HCT116 (cell line): Measurements from ENCODE around the gene KRT73. TPM values are rescaled to one million over a fixed set of nuclear protein-coding genes. Genes with fewer than 3 reads are reported as not detected.

Experiments
- ATAC-seq: fragments of 200-7000 bp; cut with Tn5 transposase; 2 replicates; pipeline ENCODE4 v1.9.1; 2020; ENCODE audit warnings: mild to moderate bottlenecking, moderate library complexity
- BruUV-seq: library from RNA; stranded (reverse); fragments of 400-500 nt; replicated peaks from 2 replicates; lab custom pipeline; 2021; lab: Mats Ljungman, UMichigan
- CTCF ChIA-PET: fragments of 300-600 bp; sonication (Branson Sonifier 250); formaldehyde crosslinking; loops from one replicate; lab custom pipeline; 2021; ENCODE audit warnings: antibody characterized with exemption; lab: Charles Lee
- POLR2A ChIA-PET: fragments of 300-600, 350-600 bp; sonication (Branson Sonifier 250); formaldehyde crosslinking; loops from one replicate; lab custom pipeline; 2021; ENCODE audit warnings: antibody characterized with exemption; lab: Charles Lee
- RAD21 ChIA-PET, 2 experiments: fragments of 300-600 bp; sonication (Branson Sonifier 250); formaldehyde crosslinking; loops; one replicate each; lab custom pipeline; 2023; ENCODE audit warnings: low total read pairs in 2 of 2; ENCODE audit not compliant: uncharacterized antibody in 2 of 2, unreplicated experiment in 2 of 2, low non-redundant PET in 1 of 2; lab: Charles Lee
- DNase-seq: peaks from one replicate; pipeline ENCODE4 v3.0.0-alpha.2; 2010; ENCODE audit warnings: low read depth, low spot score
- H2AFZ ChIP-seq: fragments of 200-600 bp; shearing (Covaris generic), sonication (generic); 2 replicates; pipeline ENCODE4 v1.6.1; 2017; ENCODE audit warnings: low read depth, mixed run types, mixed read lengths, antibody characterized with exemption, low read length; ENCODE audit not compliant: poor library complexity, severe bottlenecking
- H3K27ac ChIP-seq: 2 replicates; pipeline ENCODE4 v1.5.1; 2012; ENCODE audit warnings: low read depth, low read length
- H3K27me3 ChIP-seq: fragments of 200-600 bp; sonication (generic); 2 replicates; pipeline ENCODE4 v1.6.1; 2016; ENCODE audit warnings: mixed run types, low read length, mixed read lengths; ENCODE audit not compliant: insufficient read depth
- H3K36me3 ChIP-seq, 2 experiments: fragments of 200-500 bp in 1 of 2; fragments of 200-600 bp in 1 of 2; sonication (Bioruptor generic) in 1 of 2; sonication (generic) in 1 of 2; 2 replicates each; pipeline versions ENCODE4 v1.5.1 to v1.6.1; 2014 to 2016; ENCODE audit warnings: low read length in 2 of 2, inconsistent platforms in 1 of 2, mixed read lengths in 1 of 2, mixed run types in 1 of 2; ENCODE audit not compliant: insufficient read depth in 2 of 2, control insufficient read depth in 1 of 2
- H3K4me1 ChIP-seq, 2 experiments: fragments of 200-600 bp in 1 of 2; sonication (generic) in 1 of 2; 2 replicates each; pipeline versions ENCODE4 v1.5.1 to v1.6.1; 2012 to 2017; ENCODE audit warnings: low read length in 2 of 2, inconsistent platforms in 1 of 2, mild to moderate bottlenecking in 1 of 2, mixed read lengths in 1 of 2, mixed run types in 1 of 2, moderate library complexity in 1 of 2; ENCODE audit not compliant: insufficient read depth in 2 of 2, control insufficient read depth in 1 of 2
- H3K4me2 ChIP-seq: fragments of 200-600 bp; sonication (generic); 2 replicates; pipeline ENCODE4 v1.6.1; 2017; ENCODE audit warnings: mixed run types, low read length, mixed read lengths
- H3K4me3 ChIP-seq, 2 experiments: fragments of 200-600 bp in 1 of 2; sonication (generic) in 1 of 2; replicated peaks in 1 of 2; 2 replicates each; pipeline ENCODE4 v1.5.1; 2011 to 2016; ENCODE audit warnings: low read length in 2 of 2, control low read depth in 1 of 2, low read depth in 1 of 2, mild to moderate bottlenecking in 1 of 2, mixed read lengths in 1 of 2, mixed run types in 1 of 2
- H3K79me2 ChIP-seq: fragments of 200-600 bp; sonication (generic); 2 replicates; pipeline ENCODE4 v1.6.1; 2017; ENCODE audit warnings: mild to moderate bottlenecking, mixed run types, low read length, moderate library complexity, mixed read lengths; ENCODE audit not compliant: insufficient read depth
- H3K9ac ChIP-seq: fragments of 200-600 bp; sonication (generic); 2 replicates; pipeline ENCODE4 v1.6.1; 2016; ENCODE audit warnings: low read length, mixed read lengths
- H3K9me2 ChIP-seq: fragments of 200-600 bp; sonication (generic), shearing (Covaris generic); 2 replicates; pipeline ENCODE4 v1.6.1; 2017; ENCODE audit warnings: mixed run types, mild to moderate bottlenecking, moderate library complexity; ENCODE audit not compliant: insufficient read depth
- H3K9me3 ChIP-seq, 2 experiments: fragments of 200-500 bp in 1 of 2; fragments of 200-600 bp in 1 of 2; sonication (Bioruptor generic) in 1 of 2; sonication (generic) in 1 of 2; 2 replicates each; pipeline ENCODE4 v1.6.1; 2014 to 2017; ENCODE audit warnings: low read length in 2 of 2, mixed read lengths in 2 of 2, inconsistent platforms in 1 of 2, low read depth in 1 of 2, mild to moderate bottlenecking in 1 of 2, mixed run types in 1 of 2, moderate library complexity in 1 of 2; ENCODE audit not compliant: control insufficient read depth in 1 of 2, insufficient read depth in 1 of 2
- H4K20me1 ChIP-seq: fragments of 200-600 bp; sonication (generic), shearing (Covaris generic); 2 replicates; pipeline ENCODE4 v1.6.1; 2017; ENCODE audit warnings: mixed run types, mild to moderate bottlenecking, moderate library complexity; ENCODE audit not compliant: insufficient read depth
- CBX3 ChIP-seq: IDR thresholded peaks from 2 replicates; pipeline ENCODE4 v1.6.1; 2012; ENCODE audit warnings: low read depth
- CEBPB ChIP-seq: IDR thresholded peaks from 2 replicates; pipeline ENCODE4 v1.6.1; 2012; ENCODE audit warnings: low read depth
- EZH2 ChIP-seq: fragments of 200-600 bp; sonication (generic); IDR thresholded peaks from 2 replicates; pipeline ENCODE4 v1.6.1; 2017; ENCODE audit warnings: antibody characterized with exemption, mixed run types
- POLR2A ChIP-seq: IDR thresholded peaks from 2 replicates; pipeline ENCODE4 v1.7.0; 2011; ENCODE audit warnings: borderline replicate concordance; ENCODE audit not compliant: insufficient read depth, insufficient read length; ENCODE audit errors: extremely low read depth
- SIN3A ChIP-seq: IDR thresholded peaks from 2 replicates; pipeline ENCODE4 v1.6.1; 2012; ENCODE audit warnings: low read depth
- SRF ChIP-seq: IDR thresholded peaks from 2 replicates; pipeline ENCODE4 v1.6.1; 2012; ENCODE audit warnings: low read depth
- ZNF274 ChIP-seq: fragments of 200-500 bp; sonication (Bioruptor generic); IDR thresholded peaks from 2 replicates; pipeline ENCODE4 v1.6.1; 2014; ENCODE audit warnings: mild to moderate bottlenecking, low read depth, low read length, inconsistent platforms
- intact Hi-C: fragments of 100-400 bp; cut with micrococcal nuclease; formaldehyde crosslinking; loops from 2 replicates; pipeline ENCODE4 v1.10.0; 2022
- total RNA-seq: library from RNA; stranded (reverse); gene quantifications from one replicate; pipeline ENCODE4 v1.2.1, GENCODE V29; 2021; ENCODE audit not compliant: unreplicated experiment

Gene KRT73
- total RNA-seq, 1 experiment from 2014 or later, result not detected

DNA sequence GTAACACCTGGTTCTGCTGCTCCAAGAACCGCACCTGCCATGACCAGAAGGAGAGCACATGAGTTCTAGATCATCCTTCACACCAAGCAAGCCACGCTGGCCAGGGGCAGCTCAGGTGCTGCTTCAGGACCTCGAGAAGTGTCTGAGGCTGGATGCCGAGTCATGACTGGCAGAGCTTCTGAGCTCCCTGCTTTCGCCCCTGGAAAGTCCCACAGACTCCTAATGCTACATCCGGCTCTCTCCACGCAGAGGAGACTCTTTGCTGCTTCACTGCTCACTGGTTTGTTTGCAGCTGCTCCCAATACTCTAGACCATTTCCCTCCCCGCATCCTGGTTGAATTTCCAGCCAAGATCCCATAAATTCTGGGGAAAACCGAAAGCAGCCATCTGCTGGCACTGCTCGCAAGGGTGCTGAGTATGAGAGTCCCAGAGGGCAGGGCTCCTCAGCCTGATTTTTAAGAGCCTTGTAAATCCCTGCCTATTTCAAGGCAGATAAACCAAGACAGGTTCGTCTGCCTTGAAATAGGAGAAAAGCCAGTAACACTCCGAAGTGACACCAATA, 32.2 kb upstream of the KRT73 start:
- ATAC-seq, result no peak
- CTCF ChIA-PET, result no interaction called here
- no peak overlapping the region for H2AFZ ChIP-seq
- H3K9me3 ChIP-seq, result no peaks in the 10 kb centered on the region
- DNase-seq, result no peak
- intact Hi-C loops, result no loop called here
- H3K4me2 ChIP-seq, result no peak overlapping the region
- no peak overlapping the region for H3K9ac ChIP-seq
- TF ChIP-seq CEBPB, result no peak
- no peak overlapping the region for H3K4me3 ChIP-seq
- no TSS peak for BruUV-seq
- H3K4me1 ChIP-seq, result peaks cover 9% of the 10 kb centered on the region in 2 experiments
- H3K27ac ChIP-seq, result no peak overlapping the region
- no peaks in the 10 kb centered on the region for H4K20me1 ChIP-seq
- no peaks in the 10 kb centered on the region for H3K79me2 ChIP-seq
- no peaks in the 10 kb centered on the region for H3K36me3 ChIP-seq
- POLR2A ChIA-PET, result no interaction called here
- peaks cover 5% of the 10 kb centered on the region; the same call in 1 of the 2 replicates for H3K27me3 ChIP-seq
- RAD21 ChIA-PET, result no interaction called here
- H3K9me2 ChIP-seq, result no peaks in the 10 kb centered on the region

DNA sequence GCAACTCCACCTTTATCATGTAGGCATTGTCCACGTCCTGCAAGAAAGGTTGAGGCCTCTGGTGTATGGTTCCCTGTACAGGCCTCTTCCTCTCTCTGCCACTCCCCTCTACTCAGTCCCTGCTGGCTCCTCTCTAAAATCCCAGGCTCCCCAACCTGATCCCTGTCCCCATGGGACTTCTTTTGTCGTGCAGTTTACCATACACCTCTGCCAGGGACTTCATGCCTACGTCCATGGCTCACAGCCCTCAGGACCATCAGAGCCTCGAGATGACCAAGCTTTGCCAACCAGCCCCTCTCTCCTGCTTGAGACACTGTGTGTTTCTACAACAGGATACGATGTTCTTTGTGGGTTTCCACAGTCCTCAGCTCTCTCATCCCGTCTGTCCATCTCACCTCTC, 30.7 kb upstream of the KRT73 start:
- Histone ChIP-seq H3K36me3 (no peaks in the 10 kb centered on the region), H3K9me3 (no peaks in the 10 kb centered on the region), H4K20me1 (no peaks in the 10 kb centered on the region), H3K27me3 (peaks cover 6% of the 10 kb centered on the region; the same call in 1 of the 2 replicates), H3K79me2 (no peaks in the 10 kb centered on the region), H3K9ac (no peak overlapping the region), H3K4me2 (no peak overlapping the region), H2AFZ (no peak overlapping the region), H3K4me1 (no peaks in the 10 kb centered on the region), H3K4me3 (no peak overlapping the region), H3K9me2 (no peaks in the 10 kb centered on the region), H3K27ac (no peak overlapping the region)
- intact Hi-C loops, result no loop called here
- ChIA-PET POLR2A (no interaction called here), RAD21 (no interaction called here), CTCF (no interaction called here)
- ATAC-seq (no peak), DNase-seq (no peak)
- BruUV-seq, result no TSS peak
- TF ChIP-seq EZH2 (no peak), ZNF274 (no peak), SRF (no peak), POLR2A (no peak), SIN3A (no peak), CBX3 (no peak)
